Osteoblast (primary cell): ENCODE data around the gene XXYLT1. TPM values are rescaled to one million over a fixed set of nuclear protein-coding genes. Genes with fewer than 3 reads are reported as not detected.

ENCODE experiments used
- DNase-seq: peaks from one replicate; pipeline ENCODE4 v3.0.0; 2011; ENCODE audit warnings: low spot score, mixed read lengths; ENCODE audit not compliant: insufficient read length; ENCODE audit errors: missing footprints
- H2AFZ ChIP-seq: 2 replicates; pipeline ENCODE4 v1.6.0; 2011; ENCODE audit warnings: mild to moderate bottlenecking, low read length
- H3K27ac ChIP-seq: 2 replicates; pipeline ENCODE4 v1.5.1; 2011; ENCODE audit warnings: mild to moderate bottlenecking, low read depth, low read length, moderate library complexity
- H3K27me3 ChIP-seq: 2 replicates; pipeline ENCODE4 v1.6.0; 2012; ENCODE audit warnings: mild to moderate bottlenecking, control low read depth, inconsistent platforms, low read length, moderate library complexity; ENCODE audit not compliant: insufficient read depth
- H3K36me3 ChIP-seq: 2 replicates; pipeline ENCODE4 v1.5.1; 2011; ENCODE audit warnings: mild to moderate bottlenecking, low read length, control low read depth, moderate library complexity; ENCODE audit not compliant: insufficient read depth
- H3K4me1 ChIP-seq: 2 replicates; pipeline ENCODE4 v1.5.1; 2011; ENCODE audit warnings: mild to moderate bottlenecking, low read length, control low read depth, moderate library complexity; ENCODE audit not compliant: insufficient read depth
- H3K4me2 ChIP-seq: 2 replicates; pipeline ENCODE4 v1.6.0; 2011; ENCODE audit warnings: mild to moderate bottlenecking, low read length; ENCODE audit not compliant: insufficient read depth
- H3K4me3 ChIP-seq: fragments of 200-600 bp; sonication (generic); 3 replicates; pipeline ENCODE4 v1.5.1; 2012; ENCODE audit warnings: mild to moderate bottlenecking, low read length, inconsistent platforms; ENCODE audit not compliant: insufficient read depth
- H3K79me2 ChIP-seq: 2 replicates; pipeline ENCODE4 v1.6.0; 2012; ENCODE audit warnings: mild to moderate bottlenecking, low read length, control low read depth, inconsistent platforms; ENCODE audit not compliant: insufficient read depth
- H3K9me3 ChIP-seq: 2 replicates; pipeline ENCODE4 v1.5.1; 2011; ENCODE audit warnings: low read depth, low read length, control low read depth
- H4K20me1 ChIP-seq: 2 replicates; pipeline ENCODE4 v1.6.0; 2012; ENCODE audit warnings: mild to moderate bottlenecking, low read length, control low read depth; ENCODE audit not compliant: insufficient read depth
- total RNA-seq: library from RNA; depleted of rRNA; stranded (reverse); fragments of >200 nt; gene quantifications from 2 replicates; pipeline ENCODE4 v1.2.3, GENCODE V29; 2012
- TF ChIP-seq, protein P1 (sequence below): IDR thresholded peaks from 2 replicates; pipeline ENCODE4 v1.5.1; 2011; ENCODE audit warnings: mild to moderate bottlenecking, low read depth, low read length, moderate library complexity; ENCODE audit errors: extremely low read depth

Gene XXYLT1
- total RNA-seq, 1 donor = 28.2 TPM

DNA sequence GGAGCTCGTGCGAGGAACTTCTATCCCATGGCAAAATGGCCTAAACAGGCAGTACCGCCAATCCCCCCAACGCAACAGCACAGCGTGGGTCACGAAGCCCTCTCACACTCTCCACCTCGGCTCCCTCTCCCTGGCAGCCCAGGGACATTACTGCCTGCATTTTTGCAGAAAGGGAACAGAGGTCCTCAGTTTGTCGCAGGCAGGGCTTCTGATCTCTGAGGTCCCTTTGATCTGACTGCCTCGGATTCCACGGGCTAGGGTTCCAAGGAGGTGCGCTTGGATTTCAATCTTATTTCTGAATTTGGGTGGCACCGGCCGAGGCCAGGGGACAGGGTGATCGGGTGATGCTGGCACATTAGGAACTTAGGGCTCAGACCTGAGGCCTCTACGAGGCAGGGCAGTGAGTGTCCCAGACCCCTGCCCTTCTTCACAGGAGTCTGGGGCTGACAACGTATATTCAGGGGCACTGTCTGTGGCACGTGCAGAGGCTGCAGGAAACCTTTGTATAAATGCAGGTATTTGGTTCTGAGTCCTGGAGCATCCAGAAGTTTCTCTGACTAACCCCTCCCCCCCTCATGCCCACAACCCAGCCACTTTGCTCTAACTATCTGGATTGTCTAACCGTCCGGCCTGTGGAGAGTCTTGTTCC is 197.9 kb downstream of the XXYLT1 start:
- Histone ChIP-seq H3K79me2 (no peaks in the 10 kb centered on the region), H3K9me3 (no peaks in the 10 kb centered on the region), H4K20me1 (peaks cover 6% of the 10 kb centered on the region), H3K4me2 (no peak overlapping the region), H3K27me3 (no peaks in the 10 kb centered on the region), H3K4me3 (no peak overlapping the region), H3K4me1 (no peaks in the 10 kb centered on the region), H3K36me3 (no peaks in the 10 kb centered on the region), H3K27ac (no peak overlapping the region), H2AFZ (no peak overlapping the region)
- TF ChIP-seq, protein P1, sequence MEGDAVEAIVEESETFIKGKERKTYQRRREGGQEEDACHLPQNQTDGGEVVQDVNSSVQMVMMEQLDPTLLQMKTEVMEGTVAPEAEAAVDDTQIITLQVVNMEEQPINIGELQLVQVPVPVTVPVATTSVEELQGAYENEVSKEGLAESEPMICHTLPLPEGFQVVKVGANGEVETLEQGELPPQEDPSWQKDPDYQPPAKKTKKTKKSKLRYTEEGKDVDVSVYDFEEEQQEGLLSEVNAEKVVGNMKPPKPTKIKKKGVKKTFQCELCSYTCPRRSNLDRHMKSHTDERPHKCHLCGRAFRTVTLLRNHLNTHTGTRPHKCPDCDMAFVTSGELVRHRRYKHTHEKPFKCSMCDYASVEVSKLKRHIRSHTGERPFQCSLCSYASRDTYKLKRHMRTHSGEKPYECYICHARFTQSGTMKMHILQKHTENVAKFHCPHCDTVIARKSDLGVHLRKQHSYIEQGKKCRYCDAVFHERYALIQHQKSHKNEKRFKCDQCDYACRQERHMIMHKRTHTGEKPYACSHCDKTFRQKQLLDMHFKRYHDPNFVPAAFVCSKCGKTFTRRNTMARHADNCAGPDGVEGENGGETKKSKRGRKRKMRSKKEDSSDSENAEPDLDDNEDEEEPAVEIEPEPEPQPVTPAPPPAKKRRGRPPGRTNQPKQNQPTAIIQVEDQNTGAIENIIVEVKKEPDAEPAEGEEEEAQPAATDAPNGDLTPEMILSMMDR = no peak
- peak; percentile 74 for DNase-seq

- H3K27ac ChIP-seq = no peak overlapping the region
- H3K4me2 ChIP-seq = no peak overlapping the region
- no peaks in the 10 kb centered on the region for H3K36me3 ChIP-seq
- no peaks in the 10 kb centered on the region for H3K4me1 ChIP-seq
- H3K79me2 ChIP-seq = no peaks in the 10 kb centered on the region
- TF ChIP-seq, protein P1 = no peak
- H4K20me1 ChIP-seq = peaks cover 3% of the 10 kb centered on the region
- H3K4me3 ChIP-seq = no peak overlapping the region
- peak; percentile 73 for DNase-seq
- no peaks in the 10 kb centered on the region for H3K9me3 ChIP-seq
- no peak overlapping the region for H2AFZ ChIP-seq
- H3K27me3 ChIP-seq = no peaks in the 10 kb centered on the region
These were observed 198.8 kb downstream of the XXYLT1 start for GRCh38 chr3:195071916-195072820.

DNA sequence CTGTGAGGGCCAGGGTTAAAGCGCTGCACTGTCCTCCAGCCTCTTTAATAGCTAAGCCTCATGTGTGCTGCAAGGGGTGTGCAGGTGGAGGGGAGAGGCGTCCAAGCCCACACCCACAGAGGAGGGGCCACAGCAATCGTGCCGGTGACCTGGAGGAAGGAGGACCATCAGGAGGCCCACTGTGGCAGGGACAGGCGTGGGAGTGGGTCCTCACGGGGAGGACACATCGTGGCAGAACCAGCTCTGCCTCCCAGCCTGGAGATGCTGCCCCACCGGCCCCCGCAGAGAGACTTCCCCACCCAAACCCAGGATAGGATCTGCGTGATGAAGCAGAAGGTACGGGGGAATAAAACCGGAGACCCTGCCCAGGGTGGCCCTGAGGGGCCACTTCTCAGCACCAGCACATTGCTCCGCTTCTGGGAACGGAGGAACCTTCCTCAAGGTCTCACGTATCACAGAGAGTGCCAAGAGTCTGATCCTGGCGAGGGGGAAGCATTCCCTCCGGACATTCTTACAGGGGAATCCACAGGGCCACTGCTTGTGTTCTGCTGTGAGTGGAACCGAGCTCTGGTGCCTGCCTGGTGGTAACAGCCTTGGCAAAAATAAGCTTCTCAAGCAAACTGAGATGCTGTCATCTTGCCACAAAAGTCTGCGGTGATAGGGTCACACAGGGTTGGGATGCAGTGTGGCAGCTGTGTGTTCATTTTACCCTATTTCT is 199.8 kb downstream of the XXYLT1 start:
- H3K27me3 ChIP-seq = no peaks in the 10 kb centered on the region
- no peak overlapping the region for H2AFZ ChIP-seq
- no peaks in the 10 kb centered on the region for H3K4me1 ChIP-seq
- H3K4me3 ChIP-seq = no peak overlapping the region
- peaks cover 3% of the 10 kb centered on the region for H4K20me1 ChIP-seq
- no peaks in the 10 kb centered on the region for H3K36me3 ChIP-seq
- DNase-seq = peak; percentile 66
- H3K27ac ChIP-seq = no peak overlapping the region
- H3K4me2 ChIP-seq = no peak overlapping the region
- H3K79me2 ChIP-seq = no peaks in the 10 kb centered on the region
- TF ChIP-seq, protein P1 = no peak
- H3K9me3 ChIP-seq = no peaks in the 10 kb centered on the region
